HL-60 (cell line): ENCODE results near the gene PCGF3.
"Not testable (repeated sequence)": the region's sequence is repeated elsewhere in the genome, so short reads cannot be mapped to it uniquely, and the experiment has no call there.

Experiments used
- CTCF ChIP-seq: IDR thresholded peaks from one replicate; pipeline ENCODE4 v1.5.1; 2011; ENCODE audit warnings: low read length, control low read depth, inconsistent platforms; ENCODE audit not compliant: insufficient read depth
- POLR2AphosphoS5 ChIP-seq: IDR thresholded peaks from 2 replicates; pipeline ENCODE4 v1.6.1; 2012; ENCODE audit warnings: low read depth
- REST ChIP-seq: IDR thresholded peaks from 2 replicates; pipeline ENCODE4 v1.6.1; 2012; ENCODE audit warnings: low read depth; ENCODE audit not compliant: insufficient replicate concordance

- TF ChIP-seq CTCF, REST, POLR2AphosphoS5: not testable (repeated sequence)
Measured at GRCh38 chr4:736561-736960, 30.9 kb downstream of the PCGF3 start.
